ENCODE measurements around the gene PANX1. TPM values are rescaled to one million over a fixed set of nuclear protein-coding genes. Genes with fewer than 3 reads are reported as not detected.

Gene PANX1
- total RNA-seq, 1 experiment from 2014 or later: 21.9 TPM

DNA sequence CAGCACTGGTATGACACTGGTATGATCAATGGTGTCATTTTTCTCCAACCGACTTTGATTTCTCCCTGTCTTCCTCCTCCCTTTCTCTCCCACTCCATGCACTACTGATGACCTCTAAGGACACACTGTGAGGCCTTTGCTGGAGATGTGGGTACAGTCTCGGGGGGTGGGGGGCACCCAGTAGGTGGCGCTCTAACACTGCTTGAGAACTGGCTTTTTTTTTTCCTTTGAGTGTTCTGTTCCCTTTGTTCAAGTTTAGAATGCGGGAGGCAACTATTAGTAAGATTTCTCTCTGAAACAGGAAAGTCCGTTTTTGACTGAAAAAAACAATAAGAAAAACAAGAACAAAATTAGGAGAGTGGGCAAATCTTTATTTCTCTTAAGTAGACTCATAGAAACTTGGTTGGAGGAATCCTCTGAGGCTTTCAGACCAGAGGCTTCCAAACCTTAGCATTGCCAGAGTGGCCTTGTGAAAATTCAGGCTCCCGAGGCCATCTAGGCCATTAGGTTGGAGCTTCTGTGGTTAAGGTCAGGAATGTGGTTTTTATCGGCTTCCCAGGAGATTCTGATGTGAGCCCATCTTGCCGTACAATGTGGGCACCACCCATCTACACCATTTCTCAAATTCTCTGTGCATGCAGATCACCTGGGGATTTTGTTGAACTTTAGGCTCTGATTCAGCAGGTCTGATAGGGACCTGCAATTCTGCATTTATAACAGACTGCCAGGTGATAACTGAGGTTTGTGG lies 43.2 kb downstream of the PANX1 start (continued):
- TF ChIP-seq ZNF274 (IDR thresholded peaks at IDR 0.05; ENCODE audit: low read depth, low read length) (no peak), EZH2 (IDR thresholded peaks at IDR 0.05) (no peak), RAD21 (IDR thresholded peaks at IDR 0.05; ENCODE audit: low read depth) (peak; percentile 70), POLR2A (IDR thresholded peaks at IDR 0.05; ENCODE audit: borderline replicate concordance, extremely low read depth, insufficient read depth, insufficient read length) (no peak), POLR2AphosphoS5 (IDR thresholded peaks at IDR 0.05; ENCODE audit: low read depth, low read length) (no peak), SIN3A (IDR thresholded peaks at IDR 0.05; ENCODE audit: low read depth) (no peak)

DNA sequence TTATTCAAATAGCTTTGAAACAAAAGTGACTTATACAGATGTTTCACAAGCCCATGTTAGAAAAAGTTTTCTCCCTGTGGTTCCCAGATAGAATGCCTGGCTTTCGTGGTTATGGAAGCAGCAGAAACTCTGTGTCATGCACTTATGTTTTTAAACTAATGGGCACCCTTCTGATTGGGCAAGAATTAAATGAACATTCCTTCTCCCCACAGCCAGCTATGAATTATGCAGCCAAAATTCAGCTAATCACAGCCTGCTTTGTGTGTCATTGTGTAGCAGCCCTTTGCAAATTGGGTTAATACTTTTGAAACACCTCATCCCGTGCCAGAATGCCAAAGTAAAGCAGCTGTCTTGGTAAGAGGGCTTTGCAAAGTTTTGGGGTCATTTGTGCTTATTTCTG lies 46.9 kb downstream of the PANX1 start:
- intact Hi-C loops (cut with micrococcal nuclease): no loop called here

More for the DNA sequence above, 46.9 kb downstream of the PANX1 start:
- no peak overlapping the region for H3K27ac ChIP-seq (ENCODE audit: low read depth, low read length)
- peaks cover 42% of the 10 kb centered on the region; the same call in 1 of the 2 replicates for H3K79me2 ChIP-seq (ENCODE audit: insufficient read depth, low read length)
- no peak overlapping the region for H2AFZ ChIP-seq (ENCODE audit: low read depth, low read length, poor library complexity, severe bottlenecking)
- no peak for DNase-seq (ENCODE audit: low read depth, low spot score)
- H3K4me2 ChIP-seq (ENCODE audit: low read length): no peak overlapping the region
- TF ChIP-seq ZFX (IDR thresholded peaks at IDR 0.05): no peak
- no peak for TF ChIP-seq CBX3 (IDR thresholded peaks at IDR 0.05; ENCODE audit: low read depth)
- no peak for TF ChIP-seq RAD21 (IDR thresholded peaks at IDR 0.05; ENCODE audit: low read depth)
- TF ChIP-seq SIN3A (IDR thresholded peaks at IDR 0.05; ENCODE audit: low read depth): no peak
- TF ChIP-seq FOSL1 (IDR thresholded peaks at IDR 0.05; ENCODE audit: low read depth): no peak
- TF ChIP-seq, protein P1, sequence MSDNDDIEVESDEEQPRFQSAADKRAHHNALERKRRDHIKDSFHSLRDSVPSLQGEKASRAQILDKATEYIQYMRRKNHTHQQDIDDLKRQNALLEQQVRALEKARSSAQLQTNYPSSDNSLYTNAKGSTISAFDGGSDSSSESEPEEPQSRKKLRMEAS (IDR thresholded peaks at IDR 0.05): no peak
- TF ChIP-seq EZH2phosphoT487 (IDR thresholded peaks at IDR 0.05; ENCODE audit: borderline replicate concordance): no peak
- no peak for TF ChIP-seq ZNF274 (IDR thresholded peaks at IDR 0.05; ENCODE audit: low read depth, low read length)
- no peak for TF ChIP-seq POLR2AphosphoS5 (IDR thresholded peaks at IDR 0.05; ENCODE audit: low read depth, low read length)
- no peak for TF ChIP-seq YY1 (IDR thresholded peaks at IDR 0.05; ENCODE audit: extremely low read depth, insufficient replicate concordance, low read depth, low read length)
- TF ChIP-seq, protein P2, sequence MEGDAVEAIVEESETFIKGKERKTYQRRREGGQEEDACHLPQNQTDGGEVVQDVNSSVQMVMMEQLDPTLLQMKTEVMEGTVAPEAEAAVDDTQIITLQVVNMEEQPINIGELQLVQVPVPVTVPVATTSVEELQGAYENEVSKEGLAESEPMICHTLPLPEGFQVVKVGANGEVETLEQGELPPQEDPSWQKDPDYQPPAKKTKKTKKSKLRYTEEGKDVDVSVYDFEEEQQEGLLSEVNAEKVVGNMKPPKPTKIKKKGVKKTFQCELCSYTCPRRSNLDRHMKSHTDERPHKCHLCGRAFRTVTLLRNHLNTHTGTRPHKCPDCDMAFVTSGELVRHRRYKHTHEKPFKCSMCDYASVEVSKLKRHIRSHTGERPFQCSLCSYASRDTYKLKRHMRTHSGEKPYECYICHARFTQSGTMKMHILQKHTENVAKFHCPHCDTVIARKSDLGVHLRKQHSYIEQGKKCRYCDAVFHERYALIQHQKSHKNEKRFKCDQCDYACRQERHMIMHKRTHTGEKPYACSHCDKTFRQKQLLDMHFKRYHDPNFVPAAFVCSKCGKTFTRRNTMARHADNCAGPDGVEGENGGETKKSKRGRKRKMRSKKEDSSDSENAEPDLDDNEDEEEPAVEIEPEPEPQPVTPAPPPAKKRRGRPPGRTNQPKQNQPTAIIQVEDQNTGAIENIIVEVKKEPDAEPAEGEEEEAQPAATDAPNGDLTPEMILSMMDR (IDR thresholded peaks at IDR 0.05 in 2 of 3, conservative IDR thresholded peaks at IDR 0.05 in 1 of 3; ENCODE audit: borderline replicate concordance in 1 of 3, insufficient read depth in 1 of 3, low read depth in 2 of 3, low read length in 2 of 3): no peak
- TF ChIP-seq, protein P3, sequence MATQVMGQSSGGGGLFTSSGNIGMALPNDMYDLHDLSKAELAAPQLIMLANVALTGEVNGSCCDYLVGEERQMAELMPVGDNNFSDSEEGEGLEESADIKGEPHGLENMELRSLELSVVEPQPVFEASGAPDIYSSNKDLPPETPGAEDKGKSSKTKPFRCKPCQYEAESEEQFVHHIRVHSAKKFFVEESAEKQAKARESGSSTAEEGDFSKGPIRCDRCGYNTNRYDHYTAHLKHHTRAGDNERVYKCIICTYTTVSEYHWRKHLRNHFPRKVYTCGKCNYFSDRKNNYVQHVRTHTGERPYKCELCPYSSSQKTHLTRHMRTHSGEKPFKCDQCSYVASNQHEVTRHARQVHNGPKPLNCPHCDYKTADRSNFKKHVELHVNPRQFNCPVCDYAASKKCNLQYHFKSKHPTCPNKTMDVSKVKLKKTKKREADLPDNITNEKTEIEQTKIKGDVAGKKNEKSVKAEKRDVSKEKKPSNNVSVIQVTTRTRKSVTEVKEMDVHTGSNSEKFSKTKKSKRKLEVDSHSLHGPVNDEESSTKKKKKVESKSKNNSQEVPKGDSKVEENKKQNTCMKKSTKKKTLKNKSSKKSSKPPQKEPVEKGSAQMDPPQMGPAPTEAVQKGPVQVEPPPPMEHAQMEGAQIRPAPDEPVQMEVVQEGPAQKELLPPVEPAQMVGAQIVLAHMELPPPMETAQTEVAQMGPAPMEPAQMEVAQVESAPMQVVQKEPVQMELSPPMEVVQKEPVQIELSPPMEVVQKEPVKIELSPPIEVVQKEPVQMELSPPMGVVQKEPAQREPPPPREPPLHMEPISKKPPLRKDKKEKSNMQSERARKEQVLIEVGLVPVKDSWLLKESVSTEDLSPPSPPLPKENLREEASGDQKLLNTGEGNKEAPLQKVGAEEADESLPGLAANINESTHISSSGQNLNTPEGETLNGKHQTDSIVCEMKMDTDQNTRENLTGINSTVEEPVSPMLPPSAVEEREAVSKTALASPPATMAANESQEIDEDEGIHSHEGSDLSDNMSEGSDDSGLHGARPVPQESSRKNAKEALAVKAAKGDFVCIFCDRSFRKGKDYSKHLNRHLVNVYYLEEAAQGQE (IDR thresholded peaks at IDR 0.05; ENCODE audit: low read depth): no peak
- no peak for TF ChIP-seq EZH2 (IDR thresholded peaks at IDR 0.05)
- TF ChIP-seq, protein P4, sequence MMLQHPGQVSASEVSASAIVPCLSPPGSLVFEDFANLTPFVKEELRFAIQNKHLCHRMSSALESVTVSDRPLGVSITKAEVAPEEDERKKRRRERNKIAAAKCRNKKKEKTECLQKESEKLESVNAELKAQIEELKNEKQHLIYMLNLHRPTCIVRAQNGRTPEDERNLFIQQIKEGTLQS (IDR thresholded peaks at IDR 0.05): no peak
- TF ChIP-seq EGR1 (IDR thresholded peaks at IDR 0.05; ENCODE audit: low read depth): no peak
- no peak for TF ChIP-seq ELF1 (IDR thresholded peaks at IDR 0.05; ENCODE audit: borderline replicate concordance, low read depth)
- no peak for TF ChIP-seq JUND (IDR thresholded peaks at IDR 0.05)
- no peaks in the 10 kb centered on the region for H3K36me3 ChIP-seq (ENCODE audit: control insufficient read depth in 1 of 2, insufficient read depth in 2 of 2, low read length in 2 of 2)
- H4K20me1 ChIP-seq (ENCODE audit: insufficient read depth): peaks cover 4% of the 10 kb centered on the region; the same call in 1 of the 2 replicates
- H3K4me1 ChIP-seq (ENCODE audit: control insufficient read depth in 1 of 2, insufficient read depth in 2 of 2, low read length in 2 of 2): no peaks in the 10 kb centered on the region
- BruUV-seq (replicated peaks): no TSS peak
- RAD21 ChIA-PET (ENCODE audit: low non-redundant PET in 1 of 2, low total read pairs in 2 of 2, uncharacterized antibody in 2 of 2, unreplicated experiment in 2 of 2): no interaction called here
- CTCF ChIA-PET: interaction anchor here (1.3 kb wide), 1 partner anchor 9 kb away, joined by 3 read pairs; no protein-coding TSS in a partner anchor
- no peak overlapping the region for H3K4me3 ChIP-seq (replicated peaks in 1 of 2; ENCODE audit: low read depth in 1 of 2, low read length in 2 of 2)
- no peaks in the 10 kb centered on the region for H3K9me2 ChIP-seq (ENCODE audit: insufficient read depth)
- H3K9ac ChIP-seq (ENCODE audit: low read length): no peak overlapping the region
- no peak for ATAC-seq
- POLR2A ChIA-PET: no interaction called here
- H3K9me3 ChIP-seq (ENCODE audit: control insufficient read depth in 1 of 2, insufficient read depth in 1 of 2, low read depth in 1 of 2, low read length in 2 of 2): no peaks in the 10 kb centered on the region
- no peaks in the 10 kb centered on the region for H3K27me3 ChIP-seq (ENCODE audit: insufficient read depth, low read length)

Data from HCT116 (cell line).